NCI-H1436 treated with DMSO at 0.1 percent for 48 hours (cell line): ENCODE data around the gene ARMC3.
"Not testable (repeated sequence)": the region's sequence is repeated elsewhere in the genome, so short reads cannot be mapped to it uniquely, and the experiment has no call there.

Experiments
- DNase-seq: peaks from one replicate; lab custom pipeline; 2025; lab: John Stamatoyannopoulos, UW

The ARMC3 gene

DNA sequence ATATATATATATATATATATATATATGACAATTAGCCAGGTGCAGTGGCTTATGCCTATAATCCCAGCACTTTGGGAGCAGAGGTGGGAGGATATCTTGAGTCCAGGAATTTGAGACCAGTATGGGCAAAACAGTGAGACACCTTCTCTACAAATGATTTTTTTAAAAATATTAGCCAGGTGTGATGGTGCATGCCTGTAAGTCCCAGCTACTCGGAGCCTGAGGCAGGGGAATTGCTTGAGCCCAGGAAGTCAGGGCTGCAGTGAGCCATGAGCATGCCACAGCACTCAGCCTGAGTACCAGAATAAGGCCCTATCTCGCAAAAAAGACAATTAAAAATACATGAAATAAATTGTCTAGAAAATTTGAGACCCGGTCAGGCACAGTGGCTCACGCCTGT is 120.3 kb downstream of the ARMC3 start:
- DNase-seq = no peak

DNA sequence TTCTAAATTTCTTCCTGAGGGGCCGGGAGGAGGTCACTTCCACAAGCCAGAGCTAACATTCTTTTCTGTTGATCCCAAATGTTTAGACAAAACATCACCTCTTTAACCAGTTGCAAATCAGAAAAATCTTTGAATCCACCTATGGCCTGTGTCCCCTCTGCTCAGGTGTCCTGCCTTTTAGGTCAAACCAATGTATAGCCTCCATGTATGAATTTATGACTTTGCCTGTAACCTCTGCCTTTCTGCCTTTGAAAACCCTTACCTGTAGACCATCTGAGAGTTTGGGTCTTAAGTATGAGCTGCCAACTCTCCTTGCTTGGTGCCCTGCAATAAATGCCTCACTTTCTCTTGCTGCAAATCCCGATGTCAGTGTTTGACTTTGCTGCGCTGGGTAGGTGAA is 123.4 kb downstream of the ARMC3 start:
- DNase-seq = no peak

DNA sequence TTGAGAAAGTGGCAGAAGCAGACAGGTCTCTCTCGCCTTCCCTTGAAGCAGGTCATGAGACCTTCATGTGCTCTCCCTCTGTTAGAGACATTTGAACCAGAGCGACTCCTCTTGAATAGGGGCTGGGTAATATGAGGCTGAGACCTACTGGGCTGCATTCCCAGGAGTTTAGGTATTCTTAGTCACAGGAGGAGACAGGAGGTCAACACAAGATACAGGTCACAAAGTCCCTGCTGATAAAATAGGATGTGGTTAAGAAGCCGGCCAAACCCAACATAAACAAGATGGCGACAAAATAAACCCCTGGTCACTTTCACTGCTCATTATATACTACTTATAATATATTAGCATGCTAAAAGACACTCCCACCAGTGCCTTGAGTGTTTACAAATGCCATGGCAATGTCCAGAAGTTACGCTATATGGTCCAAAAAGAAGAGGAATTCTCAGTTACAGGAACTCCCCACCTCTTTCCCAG is 124.0 kb downstream of the ARMC3 start:
- DNase-seq = no peak

DNA sequence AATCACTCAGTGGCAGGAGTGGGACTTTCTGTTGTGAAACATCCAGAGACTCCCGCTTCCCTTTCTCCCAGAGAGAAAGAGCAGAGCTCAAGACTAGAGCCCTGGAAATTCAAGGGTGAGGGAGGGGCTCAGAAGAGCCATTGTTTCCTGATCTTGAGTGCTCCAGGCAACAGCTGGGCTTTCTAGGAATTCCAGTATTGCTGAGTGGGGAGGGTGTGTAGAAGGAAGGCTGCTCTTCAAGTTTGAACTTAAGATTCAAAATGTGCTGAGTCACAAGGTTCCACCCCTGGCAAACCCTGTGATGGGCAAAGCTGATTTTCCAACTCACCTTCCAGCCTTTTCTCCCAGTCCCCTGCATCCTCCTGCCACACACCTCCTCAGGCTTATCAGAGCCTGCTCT is 125.2 kb downstream of the ARMC3 start:
- no peak for DNase-seq

DNA sequence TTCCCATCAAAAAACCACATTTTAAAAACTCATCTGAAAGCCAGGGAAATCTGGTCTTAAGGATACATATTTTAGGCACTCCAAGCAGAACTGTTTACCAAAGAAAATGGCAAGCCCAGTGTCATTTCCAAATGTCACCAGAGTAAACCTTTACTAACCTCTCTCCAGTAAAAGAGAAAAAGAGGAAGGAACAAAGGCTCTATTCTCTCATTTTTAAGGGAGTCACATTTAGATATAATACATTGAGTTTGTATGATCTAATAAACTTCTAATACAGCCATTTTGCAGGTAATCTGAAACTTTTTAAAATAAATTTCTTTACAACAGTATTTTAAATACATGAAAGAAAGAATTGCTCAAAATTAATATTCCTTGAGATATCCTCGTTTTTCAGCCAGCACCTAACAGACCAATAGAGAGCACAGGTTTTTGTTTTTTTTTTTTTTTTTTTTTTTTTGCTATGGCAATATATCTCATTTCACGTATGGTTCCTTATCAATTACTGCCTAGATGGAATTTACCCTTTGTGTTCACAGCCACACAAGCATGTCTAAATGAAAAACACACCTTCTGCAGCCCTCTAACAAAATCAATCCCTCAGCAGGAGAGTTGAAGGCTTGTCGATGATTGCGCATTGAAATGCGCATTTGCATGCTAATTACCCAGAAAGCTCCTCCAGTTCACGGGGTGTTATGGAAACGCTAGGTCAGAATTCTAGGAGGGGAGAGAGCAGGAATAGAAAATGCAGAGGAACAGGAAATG is 127.8 kb downstream of the ARMC3 start:
- no peak for DNase-seq

DNA sequence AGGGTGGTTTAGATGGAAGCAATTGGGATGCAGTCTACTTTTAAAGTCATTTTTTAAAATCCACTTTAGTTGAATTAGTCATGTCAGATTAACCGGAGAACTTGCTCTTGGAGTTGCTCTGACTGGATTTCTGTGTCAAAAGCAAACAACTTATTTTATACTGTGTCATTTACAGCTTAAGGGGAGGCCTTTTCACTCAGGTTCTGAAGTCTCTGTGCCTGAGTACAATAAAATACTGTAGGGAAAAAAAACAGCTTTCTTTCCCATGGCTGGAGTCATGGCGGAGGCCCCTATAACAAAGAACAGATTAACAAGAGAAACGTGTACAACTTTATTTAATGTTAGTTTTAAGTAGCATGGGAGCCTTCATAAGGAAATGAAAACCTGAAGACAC is 128.3 kb downstream of the ARMC3 start:
- DNase-seq = no peak

DNA sequence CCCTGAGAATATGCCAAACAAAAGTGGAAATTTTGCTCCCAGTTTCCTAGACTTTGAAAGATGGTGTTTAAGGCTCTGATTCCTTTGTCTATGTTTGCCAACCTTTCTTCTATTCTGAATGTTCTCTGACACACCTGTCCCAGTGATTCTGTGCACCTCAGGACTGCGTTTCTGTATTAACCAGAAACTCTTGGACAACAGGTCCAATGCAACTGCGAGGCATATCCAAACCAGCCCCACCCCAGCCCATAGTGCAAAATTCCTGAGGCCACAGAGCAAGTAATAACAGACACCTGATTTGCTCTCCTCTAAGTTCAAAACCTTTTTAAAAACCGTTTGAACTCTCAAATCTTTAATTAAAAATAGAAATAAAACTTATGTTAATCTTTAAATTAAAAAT is 130.5 kb downstream of the ARMC3 start:
- DNase-seq = no peak

DNA sequence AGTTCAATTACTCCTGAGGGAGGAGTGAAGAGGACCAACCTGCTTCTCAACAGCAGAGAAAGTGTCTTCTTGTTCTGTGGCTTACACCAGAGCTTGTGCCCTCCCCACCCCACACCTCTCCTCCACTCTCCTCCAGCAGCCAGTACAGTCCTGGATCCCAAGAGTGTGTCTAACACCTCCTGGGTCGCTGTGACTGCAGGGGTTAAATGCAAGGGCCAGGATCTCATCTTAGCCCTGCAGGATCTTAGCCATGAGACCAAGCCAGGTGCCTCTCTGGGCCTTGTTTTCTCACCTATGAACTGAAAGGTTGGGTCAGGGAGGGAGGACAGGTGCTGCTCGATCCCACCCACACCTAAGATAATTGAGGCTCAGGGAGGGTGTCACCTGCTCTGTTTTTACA is 133.1 kb downstream of the ARMC3 start:
- DNase-seq = no peak

DNA sequence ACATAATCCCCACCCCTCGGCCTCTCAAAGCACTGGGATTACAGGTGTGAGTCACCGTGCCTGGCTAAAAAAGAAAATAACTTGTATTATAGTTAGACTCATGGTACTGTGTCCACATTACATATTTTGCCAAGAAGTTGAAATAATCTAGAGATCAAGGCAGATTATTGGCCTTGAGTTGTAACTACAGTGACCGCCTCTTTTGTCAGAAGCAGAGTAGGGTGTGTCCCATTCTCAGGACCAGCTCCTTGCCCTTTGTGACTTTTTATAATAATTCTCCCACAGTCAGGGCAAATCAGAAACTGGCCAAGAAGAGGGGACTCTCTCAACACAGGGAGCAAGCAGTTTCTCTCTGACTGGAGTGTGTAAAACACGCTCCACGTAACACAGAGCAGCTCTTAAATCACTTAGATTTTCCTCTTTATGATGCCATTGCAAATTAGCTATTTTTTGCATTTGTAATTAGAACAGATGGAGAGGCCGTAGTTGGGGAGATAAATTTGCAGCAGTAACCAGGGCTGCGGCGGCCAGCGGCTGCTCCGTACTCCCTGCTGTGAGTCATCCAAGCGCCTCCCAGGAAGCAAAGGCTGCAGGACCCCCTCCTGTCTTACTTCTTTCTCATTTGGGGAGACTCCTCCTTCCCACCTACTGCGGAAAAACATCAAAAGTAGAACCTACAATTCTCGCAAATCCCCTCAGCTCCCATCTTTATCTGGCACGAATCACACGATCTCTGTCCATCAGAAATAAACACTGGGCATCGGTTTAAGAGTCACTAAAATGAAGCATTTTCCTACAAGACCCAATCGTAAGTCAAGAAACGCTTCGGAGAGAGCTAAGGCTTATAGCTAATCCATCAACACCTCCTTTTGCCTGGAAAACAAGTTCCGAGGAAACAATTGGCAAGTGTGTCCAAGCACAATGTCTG is 135.5 kb downstream of the ARMC3 start:
- no peak for DNase-seq

DNA sequence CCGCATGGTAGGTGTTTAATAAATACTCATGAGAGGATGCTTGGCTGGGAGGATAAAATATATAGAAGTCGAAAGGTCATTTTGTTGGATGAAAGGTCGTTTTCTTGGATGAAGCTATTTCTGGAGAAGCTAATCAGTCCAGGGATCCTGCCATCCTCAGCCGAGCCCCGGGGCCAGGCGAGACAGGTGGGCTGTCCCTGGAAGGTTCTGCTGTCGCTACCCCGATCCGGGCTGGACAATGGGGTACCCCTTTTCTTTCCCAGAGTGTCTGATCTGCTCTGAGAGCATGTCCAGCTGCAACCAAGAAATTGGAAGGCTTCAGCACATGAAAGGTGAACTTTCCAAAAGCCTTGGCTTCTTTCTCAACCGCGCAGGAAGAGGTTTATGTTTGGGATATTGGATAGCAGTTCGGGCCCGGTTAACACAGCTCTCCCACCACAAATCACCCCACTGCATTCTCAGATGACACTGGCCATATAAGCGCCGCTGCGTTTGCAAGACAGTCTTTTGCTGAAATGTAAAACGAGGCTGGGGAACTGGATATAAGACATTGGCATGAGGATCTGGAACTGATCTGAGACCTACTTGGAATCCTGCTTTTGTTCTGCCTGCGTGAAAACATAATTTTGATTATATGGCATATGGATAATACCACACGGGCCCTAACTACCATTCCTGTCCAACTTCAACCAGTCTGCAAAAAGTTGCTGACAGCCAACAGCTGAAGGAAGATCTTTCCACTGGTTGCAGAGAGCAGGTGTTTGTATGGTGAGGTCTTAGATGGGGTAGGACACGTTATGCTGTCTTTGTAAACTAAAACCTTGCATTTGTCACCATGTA is 136.3 kb downstream of the ARMC3 start:
- DNase-seq = no peak

DNA sequence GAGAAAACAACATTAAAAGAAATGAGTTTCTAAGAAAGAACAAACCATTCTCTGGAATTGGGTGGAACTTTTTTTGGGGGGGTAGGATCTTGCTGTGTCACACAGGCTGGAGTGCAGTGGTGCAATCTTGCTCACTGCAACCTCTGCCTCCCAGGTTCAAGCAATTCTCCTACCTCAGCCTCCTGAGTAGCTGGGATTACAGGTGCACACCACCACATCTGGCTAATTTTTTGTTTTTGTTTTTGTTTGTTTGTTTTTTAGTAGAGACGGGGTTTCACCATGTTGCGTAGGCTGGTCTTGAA is 136.9 kb downstream of the ARMC3 start:
- DNase-seq = not testable (repeated sequence)

DNA sequence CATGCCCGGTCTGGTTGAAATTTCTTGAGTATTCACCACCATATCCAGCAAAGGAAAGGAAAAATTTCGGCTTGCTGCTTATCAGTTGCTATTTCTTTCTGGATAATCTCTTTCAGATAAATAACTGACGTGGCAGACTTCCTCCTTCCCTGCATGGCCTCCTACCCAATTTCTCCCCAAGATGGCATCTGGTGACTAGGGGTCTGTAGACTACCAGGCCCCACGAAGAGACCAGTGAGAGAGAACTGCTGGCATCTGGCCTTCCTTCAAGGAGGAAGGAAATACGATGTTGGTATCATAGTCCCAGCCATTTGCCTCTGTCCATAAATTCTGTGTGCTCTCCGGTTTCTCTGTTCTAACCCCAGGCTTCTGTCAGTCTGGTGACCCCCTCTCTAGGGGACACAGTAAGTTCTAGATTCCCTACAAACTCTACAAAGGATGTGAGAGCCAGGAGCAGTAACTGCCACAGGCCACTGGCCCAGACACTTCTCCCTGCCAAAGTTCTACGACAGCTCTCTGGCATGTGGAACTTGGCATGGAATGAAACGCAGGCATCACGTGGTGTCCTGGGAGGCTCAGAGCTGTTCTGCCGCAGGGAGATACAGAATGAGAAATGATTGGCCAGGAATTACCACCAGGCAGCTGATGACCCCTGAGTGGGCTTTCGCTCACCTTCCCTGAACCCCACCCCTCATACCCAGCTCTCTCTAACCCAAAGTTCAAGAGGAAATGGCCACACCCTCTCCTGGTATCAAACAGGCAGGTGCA is 137.5 kb downstream of the ARMC3 start:
- no peak for DNase-seq

DNA sequence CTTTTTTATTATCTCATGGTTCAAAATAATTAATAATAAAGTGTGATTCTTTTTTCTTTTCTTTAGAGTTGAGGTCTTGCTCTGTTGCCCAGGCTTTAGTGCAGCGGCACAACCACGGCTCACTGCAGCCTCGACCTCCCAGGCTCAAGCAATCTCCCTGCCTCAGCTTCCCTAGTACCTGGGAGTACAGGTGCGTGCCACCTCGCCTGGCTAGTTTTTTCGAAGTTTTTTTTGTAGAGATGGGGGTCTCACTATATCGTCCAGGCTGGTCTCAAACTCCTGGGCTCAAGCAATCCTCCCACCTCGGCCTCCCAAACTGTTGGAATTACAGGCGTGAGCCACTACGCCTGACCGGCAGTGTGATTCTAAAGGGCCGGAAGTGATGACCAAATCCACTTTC is 139.5 kb downstream of the ARMC3 start:
- DNase-seq = no peak

DNA sequence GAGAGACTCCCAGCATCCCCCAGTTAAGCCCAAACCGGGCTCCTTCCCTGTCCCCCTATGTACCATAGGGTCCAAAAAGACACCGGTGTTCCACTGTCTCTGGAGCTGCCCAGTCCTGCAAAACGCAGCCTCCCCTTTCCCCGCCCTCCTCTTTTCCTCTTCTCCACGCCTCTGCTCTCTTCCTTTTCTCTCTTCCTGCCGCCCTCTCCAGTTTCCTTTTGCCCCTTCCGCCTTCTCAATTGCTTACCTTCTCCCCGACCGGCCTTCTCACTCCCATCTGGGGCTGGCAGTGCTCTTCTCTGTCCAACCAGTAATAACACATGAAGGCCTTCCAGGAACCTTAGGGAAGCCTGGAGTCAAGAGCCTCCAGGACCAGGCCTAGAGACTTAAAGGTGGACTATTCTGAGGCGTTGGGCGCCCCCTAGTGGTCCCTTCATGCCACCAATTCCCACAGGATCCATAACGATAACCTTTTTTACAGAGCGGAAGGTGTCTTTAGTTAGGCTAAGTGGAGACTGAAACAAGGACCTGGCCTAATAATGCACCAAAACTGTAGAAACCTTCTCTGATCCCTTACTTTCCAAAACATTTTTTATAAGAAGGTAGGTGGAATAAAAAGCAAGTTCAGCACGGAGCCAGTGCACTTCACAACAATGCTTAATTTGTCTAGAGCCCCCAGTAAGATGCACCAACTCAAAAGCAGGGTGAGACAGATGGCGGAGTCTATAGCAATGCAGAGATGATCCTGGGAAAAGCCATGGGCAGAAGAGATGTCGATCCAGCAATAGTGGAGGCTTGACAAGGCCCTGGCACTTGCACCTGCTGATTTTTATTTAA is 140.3 kb downstream of the ARMC3 start:
- DNase-seq = no peak

DNA sequence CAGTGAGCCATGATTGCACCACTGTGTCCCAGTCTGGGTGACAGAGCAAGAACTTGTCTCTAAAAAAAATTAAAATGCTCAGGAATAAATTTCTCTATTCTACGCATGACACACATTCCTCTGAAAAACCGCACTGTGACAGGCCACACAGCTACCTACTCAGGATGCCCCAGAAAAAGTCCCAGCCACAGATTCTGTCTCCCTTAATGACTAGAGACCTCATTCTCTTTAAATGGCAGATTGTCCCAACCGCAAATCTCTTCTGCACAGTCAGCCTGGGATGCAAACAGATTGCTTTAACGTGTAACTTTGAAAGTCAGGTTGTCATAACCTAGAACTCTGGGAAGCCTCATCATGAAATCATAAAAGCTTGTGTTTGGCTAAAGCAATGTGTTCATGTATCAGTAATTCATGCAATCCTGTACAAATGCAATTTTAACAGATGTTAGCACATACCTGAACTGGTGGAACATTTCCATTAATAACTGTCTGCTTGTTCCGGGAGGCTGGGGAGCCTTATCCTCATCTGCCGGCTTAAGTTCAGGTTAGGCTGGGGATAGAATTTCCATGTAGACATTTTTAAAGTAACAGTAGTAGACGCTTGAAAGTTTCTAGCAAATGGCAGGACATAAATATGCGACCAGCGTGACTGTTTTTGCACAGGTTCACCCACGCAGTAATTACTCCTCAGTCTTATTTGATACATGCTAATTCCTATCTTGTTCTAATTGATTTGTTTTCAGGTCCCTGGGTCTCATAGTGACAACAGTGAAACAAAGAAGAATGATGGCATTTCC is 141.4 kb downstream of the ARMC3 start:
- DNase-seq = no peak

DNA sequence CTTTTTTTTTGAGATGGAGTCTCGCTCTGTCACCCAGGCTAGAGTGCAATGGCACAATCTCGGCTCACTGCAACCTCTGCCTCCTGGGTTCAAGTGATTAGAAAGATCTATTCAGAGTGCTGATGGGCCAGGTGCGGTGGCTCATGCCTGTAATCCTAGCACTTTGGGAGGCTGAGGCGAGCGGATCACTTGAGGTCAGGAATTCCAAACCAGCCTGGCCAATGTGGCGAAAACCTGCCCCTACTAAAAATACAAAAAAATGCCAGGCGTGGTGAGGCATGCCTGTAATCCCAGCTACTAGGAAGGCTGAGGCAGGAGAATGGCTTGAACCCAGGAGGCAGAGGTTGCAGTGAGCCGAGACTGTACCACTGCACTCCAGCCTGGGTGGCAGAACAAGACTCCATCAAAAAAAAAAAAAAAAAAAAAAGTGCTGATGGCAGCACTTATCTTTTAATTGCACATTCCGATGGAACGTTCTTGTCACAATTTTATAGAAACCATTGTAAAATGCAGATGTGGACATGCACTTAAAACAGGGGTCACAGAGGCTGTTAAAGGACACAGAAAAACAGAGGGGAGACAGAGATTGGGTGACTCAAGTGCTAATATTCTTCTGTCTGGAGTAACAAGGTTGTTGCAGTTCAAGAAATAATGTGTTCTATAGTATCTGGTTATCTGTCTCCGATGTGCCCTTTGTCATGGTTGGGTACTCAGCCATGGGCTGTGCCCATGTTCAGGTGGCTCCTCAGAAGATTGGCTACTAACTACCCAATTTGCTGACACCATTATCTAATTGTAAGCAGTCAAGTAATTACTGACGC is 142.4 kb downstream of the ARMC3 start:
- not testable (repeated sequence) for DNase-seq

DNA sequence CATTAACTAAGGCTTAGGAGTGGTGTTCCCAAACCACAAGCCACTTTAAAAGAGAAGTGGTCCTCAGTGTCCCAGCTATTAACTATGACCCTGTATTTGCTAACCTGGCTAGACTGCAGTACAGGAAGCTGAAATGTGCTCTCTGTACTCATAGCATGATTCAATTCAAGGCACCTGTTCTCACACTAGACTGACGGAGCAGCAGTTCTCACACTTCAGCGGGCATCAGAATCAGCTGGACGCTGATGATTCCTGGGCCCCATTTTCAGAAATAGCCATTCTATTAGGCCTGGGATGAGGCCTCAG is 143.0 kb downstream of the ARMC3 start:
- peak; percentile 88 for DNase-seq

DNA sequence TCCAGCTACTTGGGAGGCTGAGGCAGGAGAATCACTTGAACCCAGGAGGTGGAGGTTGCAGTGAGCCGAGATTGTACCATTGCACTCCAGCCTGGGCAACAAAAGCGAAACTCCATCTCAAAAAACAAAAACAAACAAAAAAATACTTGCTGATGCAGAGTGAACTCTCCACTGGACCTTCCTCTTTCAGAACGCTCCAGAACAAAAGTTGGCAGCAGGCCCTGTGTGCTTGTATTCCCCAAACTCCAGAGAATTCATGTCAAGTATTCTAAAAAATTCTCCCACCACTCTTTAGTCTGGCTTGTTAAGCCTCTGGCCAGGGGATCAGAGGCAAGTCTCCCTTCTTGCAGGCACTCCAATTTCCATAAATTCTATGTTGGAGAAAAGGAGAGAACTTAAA is 144.7 kb downstream of the ARMC3 start:
- not testable (repeated sequence) for DNase-seq

DNA sequence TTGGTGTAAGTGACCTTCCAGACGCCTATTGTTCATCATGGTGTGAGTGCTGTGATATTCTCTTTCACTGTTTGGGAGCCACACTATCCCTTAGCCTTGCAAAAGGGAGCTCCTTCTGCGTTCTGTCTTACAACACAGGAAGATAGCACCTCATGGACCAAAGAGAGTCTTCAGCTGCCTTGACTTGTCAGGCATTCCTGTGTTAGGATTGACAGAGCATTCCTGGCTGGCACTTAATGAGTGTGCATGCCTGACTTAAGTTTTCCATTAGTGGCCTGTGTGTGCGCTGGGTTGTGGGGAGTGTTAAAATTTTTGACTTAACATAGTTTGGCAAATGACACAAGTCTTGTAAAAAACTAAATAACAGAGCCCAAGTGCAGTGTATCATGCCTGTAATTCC is 145.7 kb downstream of the ARMC3 start:
- DNase-seq = no peak
